Neural crest cell (in vitro differentiated cells): ENCODE data around the gene HSD17B13. TPM values are rescaled to one million over a fixed set of nuclear protein-coding genes. Genes with fewer than 3 reads are reported as not detected.
"Not testable (repeated sequence)": the region's sequence is repeated elsewhere in the genome, so short reads cannot be mapped to it uniquely, and the experiment has no call there.

ENCODE experiments used
- DNase-seq: peaks from one replicate; pipeline ENCODE4 v3.0.0; 2021; ENCODE audit warnings: low read depth, mixed read lengths, low spot score
- H3K27ac Mint-ChIP-seq: one replicate; pipeline ENCODE4 v1.8.0; 2021; ENCODE audit warnings: mild to moderate bottlenecking, mixed read lengths; ENCODE audit not compliant: unreplicated experiment
- H3K27me3 Mint-ChIP-seq: 2 replicates; pipeline ENCODE4 v1.8.0; 2021; ENCODE audit warnings: low read depth, mild to moderate bottlenecking, mixed read lengths
- H3K36me3 Mint-ChIP-seq: 2 replicates; pipeline ENCODE4 v1.8.0; 2021; ENCODE audit warnings: low read depth, mild to moderate bottlenecking, mixed read lengths
- H3K4me1 Mint-ChIP-seq: 2 replicates; pipeline ENCODE4 v1.8.0; 2021; ENCODE audit warnings: mixed read lengths
- H3K4me3 Mint-ChIP-seq: one replicate; pipeline ENCODE4 v1.8.0; 2021; ENCODE audit warnings: mild to moderate bottlenecking, mixed read lengths
- H3K9me3 Mint-ChIP-seq: 2 replicates; pipeline ENCODE4 v1.8.0; 2021; ENCODE audit warnings: mixed read lengths
- CTCF ChIP-seq: fragments of 200-600 bp; sonication (generic); conservative IDR thresholded peaks from 2 replicates; pipeline ENCODE4 v1.5.0; 2021; ENCODE audit warnings: antibody characterized with exemption, mild to moderate bottlenecking
- total RNA-seq: library from RNA; stranded (reverse); gene quantifications from 2 replicates; pipeline ENCODE4 v1.2.1, GENCODE V29; 2021

HSD17B13 gene
- total RNA-seq, 1 donor from 2014 or later: not detected

DNA sequence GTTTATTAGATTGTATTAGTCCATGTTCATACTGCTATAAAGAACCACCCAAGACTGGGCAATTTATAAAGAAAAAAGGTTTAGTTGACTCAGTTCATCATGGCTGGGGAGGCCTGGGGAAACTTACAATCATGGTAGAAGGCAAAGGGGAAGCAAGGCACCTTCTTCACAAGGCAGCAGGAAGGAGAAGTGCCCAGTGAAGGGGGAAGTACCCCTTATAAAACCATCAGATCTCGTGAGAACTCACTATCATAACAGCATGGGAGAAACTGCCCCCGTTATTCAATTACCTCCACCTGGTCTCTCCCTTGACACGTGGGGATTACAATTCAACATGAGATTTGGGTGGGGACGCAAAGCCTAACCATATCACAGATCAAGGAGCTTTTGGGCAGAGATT lies 8.1 kb upstream of the HSD17B13 start:
- Mint-ChIP-seq H3K9me3 (peaks cover 24% of the 10 kb centered on the region), H3K4me1 (no peaks in the 10 kb centered on the region)
- no peak for TF ChIP-seq CTCF

GRCh38 chr4:87327136-87327535 lies 4.5 kb upstream of the HSD17B13 start:
- Mint-ChIP-seq H3K4me3 (no peak overlapping the region), H3K27ac (no peak overlapping the region), H3K36me3 (peaks cover 8% of the 10 kb centered on the region), H3K9me3 (peaks cover 5% of the 10 kb centered on the region), H3K27me3 (no peaks in the 10 kb centered on the region), H3K4me1 (no peaks in the 10 kb centered on the region)
- no peak for DNase-seq
- no peak for TF ChIP-seq CTCF

More for the DNA sequence above, 8.1 kb upstream of the HSD17B13 start:
- Mint-ChIP-seq H3K27me3 (no peaks in the 10 kb centered on the region), H3K27ac (no peak overlapping the region), H3K36me3 (peaks cover 34% of the 10 kb centered on the region), H3K4me3 (no peak overlapping the region)
- no peak for DNase-seq

GRCh38 chr4:87326460-87326859 lies 3.8 kb upstream of the HSD17B13 start:
- no peak for DNase-seq
- Mint-ChIP-seq H3K27ac (no peak overlapping the region), H3K4me1 (no peaks in the 10 kb centered on the region), H3K36me3 (peaks cover 8% of the 10 kb centered on the region), H3K9me3 (peaks cover 5% of the 10 kb centered on the region), H3K4me3 (no peak overlapping the region), H3K27me3 (no peaks in the 10 kb centered on the region)
- TF ChIP-seq CTCF: no peak

DNA sequence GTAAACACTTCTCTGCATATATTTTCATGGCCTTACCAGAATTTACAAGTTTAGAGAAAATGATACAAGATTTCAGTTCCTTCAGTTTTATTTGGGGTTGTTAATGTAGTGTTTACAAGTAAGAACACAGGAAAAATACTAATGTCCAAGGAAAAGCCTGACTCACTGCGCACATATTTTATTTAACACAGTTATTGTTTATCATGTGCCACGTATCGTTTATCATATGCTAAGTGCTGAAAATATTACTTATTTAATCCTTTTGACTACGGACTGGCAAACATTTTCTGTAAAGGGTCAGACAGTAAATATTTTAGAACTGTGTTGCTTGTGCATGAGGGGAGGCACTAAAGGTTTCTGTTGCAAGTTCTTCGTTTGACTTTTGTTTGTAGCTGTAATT lies 794 bp downstream of the HSD17B13 start:
- Mint-ChIP-seq H3K36me3 (no peaks in the 10 kb centered on the region), H3K27ac (no peak overlapping the region), H3K27me3 (no peaks in the 10 kb centered on the region), H3K4me1 (no peaks in the 10 kb centered on the region), H3K4me3 (no peak overlapping the region), H3K9me3 (no peaks in the 10 kb centered on the region)
- no peak for TF ChIP-seq CTCF
- DNase-seq: no peak

DNA sequence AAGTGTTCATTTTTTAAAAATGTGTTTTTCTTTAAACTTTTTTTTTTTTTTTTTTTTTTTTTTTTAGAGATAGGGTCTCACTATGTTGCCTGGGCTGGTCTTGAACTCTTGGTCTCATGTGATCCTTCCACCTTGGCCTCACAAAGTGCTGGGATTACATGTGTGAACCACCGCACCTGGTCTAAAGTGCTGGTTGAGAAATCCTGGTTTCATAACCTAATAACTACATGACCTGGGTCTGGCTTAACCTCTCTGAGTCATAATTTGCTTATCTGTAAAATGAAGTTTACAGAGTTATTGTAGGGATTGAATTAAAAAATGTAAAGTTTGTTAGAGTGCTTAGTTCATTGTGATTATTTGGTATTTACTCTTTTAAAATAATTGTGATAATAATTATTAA lies 5.2 kb downstream of the HSD17B13 start:
- no peak for DNase-seq
- no peaks in the 10 kb centered on the region for H3K4me1 Mint-ChIP-seq
- no peaks in the 10 kb centered on the region for H3K36me3 Mint-ChIP-seq
- no peaks in the 10 kb centered on the region for H3K9me3 Mint-ChIP-seq
- no peak for TF ChIP-seq CTCF
- H3K4me3 Mint-ChIP-seq: no peak overlapping the region
- H3K27ac Mint-ChIP-seq: no peak overlapping the region
- H3K27me3 Mint-ChIP-seq: no peaks in the 10 kb centered on the region

DNA sequence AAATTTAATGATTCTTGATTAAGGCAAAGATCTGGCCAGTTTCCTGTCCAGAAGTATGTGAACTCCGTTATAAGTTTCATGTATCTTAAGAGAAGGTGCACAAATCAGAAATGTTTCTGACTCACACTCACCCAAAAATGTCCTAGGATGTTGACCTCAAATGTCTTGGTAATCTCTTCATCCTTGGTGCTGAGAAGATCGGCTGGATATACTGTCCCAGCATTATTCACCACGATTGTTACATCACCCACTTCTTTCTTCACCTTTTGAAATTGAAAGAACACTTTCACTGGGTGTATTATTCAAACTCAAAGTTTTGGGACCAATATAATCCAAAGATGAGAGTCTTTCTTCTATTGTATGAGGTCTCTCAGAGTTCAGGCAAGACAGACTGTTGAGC lies 5.7 kb downstream of the HSD17B13 start:
- no peak for DNase-seq
- H3K27me3 Mint-ChIP-seq: no peaks in the 10 kb centered on the region
- no peak for TF ChIP-seq CTCF
- H3K36me3 Mint-ChIP-seq: no peaks in the 10 kb centered on the region
- H3K9me3 Mint-ChIP-seq: no peaks in the 10 kb centered on the region
- H3K4me3 Mint-ChIP-seq: no peak overlapping the region
- H3K4me1 Mint-ChIP-seq: no peaks in the 10 kb centered on the region
- H3K27ac Mint-ChIP-seq: no peak overlapping the region

GRCh38 chr4:87315000-87315399 lies 7.7 kb downstream of the HSD17B13 start:
- H3K27me3 Mint-ChIP-seq, H3K27ac Mint-ChIP-seq, H3K4me1 Mint-ChIP-seq, H3K36me3 Mint-ChIP-seq, H3K4me3 Mint-ChIP-seq, H3K9me3 Mint-ChIP-seq, DNase-seq: not testable (repeated sequence)
